Right atrium auricular region (tissue), 2 donors: ENCODE results near the gene TTC7B. TPM values are rescaled to one million over a fixed set of nuclear protein-coding genes. Genes with fewer than 3 reads are reported as not detected.
A peak's percentile ranks its signal among the peaks of the same experiment; 100 is the strongest.

Source experiments
- DNase-seq: peaks from one replicate; pipeline ENCODE4 v3.0.0-alpha.2; 2019; ENCODE audit warnings: low spot score
- H3K27ac ChIP-seq, 2 donors: fragments of 200-600 bp; sonication (generic); 1 replicate in 1 of 2; 2 replicates in 1 of 2; pipeline ENCODE4 v1.5.1; 2016 to 2019
- H3K27me3 ChIP-seq, 2 donors: fragments of 200-600 bp; sonication (generic); one replicate each; pipeline versions ENCODE4 v1.5.1 to v1.6.0; 2017 to 2019
- H3K36me3 ChIP-seq: fragments of 200-600 bp; sonication (generic); one replicate; pipeline ENCODE4 v1.5.1; 2016
- H3K4me1 ChIP-seq, 2 donors: fragments of 200-600 bp; sonication (generic); one replicate each; pipeline versions ENCODE4 v1.5.1 to v1.6.0; 2017 to 2019
- H3K4me3 ChIP-seq, 2 donors: fragments of 200-600 bp; sonication (generic); 1 replicate in 1 of 2; 2 replicates in 1 of 2; pipeline ENCODE4 v1.5.1; 2017 to 2019; ENCODE audit warnings: mild to moderate bottlenecking in 1 of 2, moderate library complexity in 1 of 2
- H3K9me3 ChIP-seq, 2 donors: fragments of 200-600 bp; sonication (generic); one replicate each; pipeline ENCODE4 v1.5.1; 2019
- total RNA-seq, 2 donors: library from RNA; depleted of rRNA; stranded (reverse); fragments of >200 nt; gene quantifications; one replicate each; pipeline ENCODE4 v1.1.0, GENCODE V29; 2016
- TF ChIP-seq, protein P1 (sequence below), 2 donors: fragments of 200-600 bp; sonication (generic); IDR thresholded peaks; one replicate each; pipeline ENCODE4 v1.5.1; 2019; ENCODE audit warnings: antibody characterized with exemption in 2 of 2

TTC7B gene
- total RNA-seq, 2 donors from 2014 or later: 45.5 to 57.3 TPM

DNA sequence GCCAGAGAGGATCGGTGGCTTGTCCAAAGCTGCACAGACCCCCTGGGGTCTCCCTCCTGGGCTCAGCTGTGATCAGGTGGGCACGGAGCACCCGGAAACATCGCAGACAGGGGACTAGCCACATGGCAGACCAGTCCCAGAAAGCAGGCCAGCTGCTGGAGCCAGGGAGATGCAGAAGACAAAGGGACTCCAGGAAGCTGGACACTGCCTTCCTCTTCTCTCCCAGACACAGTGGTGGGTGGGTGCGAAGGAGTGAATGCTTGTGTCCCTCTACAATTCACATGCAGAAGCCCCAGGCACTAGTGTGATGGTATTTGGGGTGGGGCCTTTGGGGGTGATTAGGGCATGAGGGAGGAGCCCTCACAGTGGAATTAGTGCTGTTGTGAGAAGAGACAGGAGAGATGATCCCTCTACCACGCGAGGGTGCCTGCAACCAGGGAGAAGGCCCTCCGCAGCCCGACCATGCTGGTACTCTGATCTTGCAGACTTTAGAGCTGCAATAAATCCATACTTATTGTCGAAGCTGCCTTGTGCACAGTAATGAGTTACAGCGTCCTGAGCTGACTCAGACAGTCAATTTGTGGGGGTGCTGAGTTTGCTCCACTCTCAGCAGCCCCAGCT lies 324.2 kb downstream of the TTC7B start:
- H3K27ac ChIP-seq: no peak overlapping the region
- H3K4me3 ChIP-seq: no peak overlapping the region
- H3K27me3 ChIP-seq: no peaks in the 10 kb centered on the region
- no peaks in the 10 kb centered on the region for H3K36me3 ChIP-seq
- no peaks in the 10 kb centered on the region for H3K9me3 ChIP-seq
- no peak for DNase-seq
- H3K4me1 ChIP-seq: peaks cover 0 to 27% of the 10 kb centered on the region in 2 donors
- TF ChIP-seq, protein P1, sequence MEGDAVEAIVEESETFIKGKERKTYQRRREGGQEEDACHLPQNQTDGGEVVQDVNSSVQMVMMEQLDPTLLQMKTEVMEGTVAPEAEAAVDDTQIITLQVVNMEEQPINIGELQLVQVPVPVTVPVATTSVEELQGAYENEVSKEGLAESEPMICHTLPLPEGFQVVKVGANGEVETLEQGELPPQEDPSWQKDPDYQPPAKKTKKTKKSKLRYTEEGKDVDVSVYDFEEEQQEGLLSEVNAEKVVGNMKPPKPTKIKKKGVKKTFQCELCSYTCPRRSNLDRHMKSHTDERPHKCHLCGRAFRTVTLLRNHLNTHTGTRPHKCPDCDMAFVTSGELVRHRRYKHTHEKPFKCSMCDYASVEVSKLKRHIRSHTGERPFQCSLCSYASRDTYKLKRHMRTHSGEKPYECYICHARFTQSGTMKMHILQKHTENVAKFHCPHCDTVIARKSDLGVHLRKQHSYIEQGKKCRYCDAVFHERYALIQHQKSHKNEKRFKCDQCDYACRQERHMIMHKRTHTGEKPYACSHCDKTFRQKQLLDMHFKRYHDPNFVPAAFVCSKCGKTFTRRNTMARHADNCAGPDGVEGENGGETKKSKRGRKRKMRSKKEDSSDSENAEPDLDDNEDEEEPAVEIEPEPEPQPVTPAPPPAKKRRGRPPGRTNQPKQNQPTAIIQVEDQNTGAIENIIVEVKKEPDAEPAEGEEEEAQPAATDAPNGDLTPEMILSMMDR (IDR thresholded peaks at IDR 0.05): no peak

DNA sequence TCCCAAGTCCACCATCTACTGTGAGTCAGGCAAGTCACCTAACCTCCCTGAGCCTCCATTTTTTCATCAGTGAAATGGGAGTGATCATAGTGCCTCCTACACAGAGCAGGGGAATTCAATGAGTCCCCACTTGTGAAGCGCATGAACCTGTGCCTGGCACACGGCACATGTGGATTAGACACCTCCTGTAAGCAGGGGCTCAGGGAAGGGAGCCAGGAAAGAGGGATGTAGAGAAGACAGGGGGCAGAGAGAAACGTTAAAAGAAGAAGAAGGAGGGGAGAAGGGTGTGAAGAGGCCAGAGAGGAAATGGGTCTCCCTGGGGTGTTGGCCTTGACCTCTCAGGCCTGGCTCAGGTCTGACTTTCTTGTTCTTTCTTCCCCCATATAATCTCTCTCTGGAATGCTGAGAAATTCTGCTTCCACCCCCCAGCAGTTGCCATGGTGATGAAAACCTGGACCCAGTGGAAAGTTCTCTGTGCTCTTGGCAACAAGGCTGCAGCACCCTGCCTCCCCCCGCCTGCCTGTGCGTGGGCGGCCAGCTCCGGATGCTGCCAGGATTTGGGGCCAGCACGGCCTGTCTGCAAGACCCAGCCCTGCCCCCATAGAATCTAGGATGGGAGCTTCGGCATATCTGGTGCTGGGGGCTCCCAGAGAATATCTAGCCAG lies 324.9 kb downstream of the TTC7B start:
- H3K4me3 ChIP-seq: no peak overlapping the region
- no peaks in the 10 kb centered on the region for H3K27me3 ChIP-seq
- H3K9me3 ChIP-seq: no peaks in the 10 kb centered on the region
- peaks cover 0 to 31% of the 10 kb centered on the region in 2 donors for H3K4me1 ChIP-seq
- DNase-seq: peak; percentile 73
- TF ChIP-seq, protein P1 (IDR thresholded peaks at IDR 0.05): no peak
- H3K27ac ChIP-seq: no peak overlapping the region
- no peaks in the 10 kb centered on the region for H3K36me3 ChIP-seq

DNA sequence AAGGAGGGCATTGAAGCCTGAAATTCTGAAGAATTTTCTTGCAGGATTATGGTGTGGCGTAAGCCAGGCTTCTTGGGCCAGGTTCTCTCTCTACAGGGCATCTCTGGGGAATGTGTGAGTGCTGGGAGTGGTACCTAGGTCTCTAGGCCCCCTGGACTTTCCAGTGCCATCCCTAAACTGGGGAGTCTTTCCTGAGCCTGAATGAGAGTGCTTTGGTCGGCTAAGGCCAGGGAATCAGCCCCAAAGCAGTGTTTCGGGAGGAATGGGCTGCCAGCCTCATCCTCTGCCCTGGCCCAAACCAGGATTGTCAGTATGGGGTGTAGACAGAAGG lies 325.5 kb downstream of the TTC7B start:
- Histone ChIP-seq H3K27me3 (no peaks in the 10 kb centered on the region), H3K27ac (no peak overlapping the region)

DNA sequence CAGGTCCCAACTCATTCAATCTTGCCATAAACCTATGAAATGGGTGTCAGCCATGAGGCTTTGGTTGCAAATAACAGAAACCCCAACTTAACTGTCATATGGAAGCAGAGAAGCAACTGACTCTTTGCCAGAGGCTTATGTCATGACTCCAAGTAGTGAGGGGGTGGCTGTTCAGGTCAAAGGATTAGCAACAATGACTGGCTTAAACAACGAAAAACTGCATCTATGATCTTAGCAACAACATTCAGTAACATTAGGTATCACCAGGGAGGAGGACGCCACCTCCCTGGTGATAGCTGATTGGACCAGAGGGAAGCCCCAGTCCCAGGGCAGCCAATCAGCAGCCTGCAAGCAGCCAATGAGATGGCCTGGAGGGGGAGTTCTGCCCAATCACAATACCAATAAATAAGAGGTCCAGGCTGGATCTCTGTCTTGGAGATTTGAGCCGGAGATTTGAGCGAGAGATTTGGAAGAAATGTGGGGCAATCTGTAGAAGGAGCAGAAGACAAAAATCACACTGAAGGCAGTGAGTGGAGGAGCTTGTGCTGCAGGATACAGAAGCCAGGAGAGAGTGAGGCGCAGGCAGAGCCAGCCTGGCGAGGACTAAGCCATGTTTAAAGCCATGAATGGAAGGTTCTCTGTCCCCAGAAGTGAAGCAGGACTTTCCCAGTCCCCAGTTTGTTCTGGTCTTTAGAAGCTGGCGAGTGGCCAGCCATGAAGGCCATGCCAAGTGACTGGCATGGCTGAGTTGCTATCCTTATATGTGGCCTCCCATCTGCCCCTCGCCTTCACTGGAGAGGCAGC lies 326.1 kb downstream of the TTC7B start:
- DNase-seq: no peak
- TF ChIP-seq, protein P1 (IDR thresholded peaks at IDR 0.05): no peak
- Histone ChIP-seq H3K27me3 (no peaks in the 10 kb centered on the region), H3K27ac (no peak overlapping the region), H3K4me3 (no peak overlapping the region), H3K36me3 (no peaks in the 10 kb centered on the region), H3K9me3 (no peaks in the 10 kb centered on the region), H3K4me1 (peaks cover 0 to 31% of the 10 kb centered on the region in 2 donors)

More for the DNA sequence above, 325.5 kb downstream of the TTC7B start:
- Histone ChIP-seq H3K9me3 (no peaks in the 10 kb centered on the region), H3K4me3 (no peak overlapping the region), H3K4me1 (peaks cover 0 to 31% of the 10 kb centered on the region in 2 donors), H3K36me3 (no peaks in the 10 kb centered on the region)
- TF ChIP-seq, protein P1 (IDR thresholded peaks at IDR 0.05): no peak
- no peak for DNase-seq

DNA sequence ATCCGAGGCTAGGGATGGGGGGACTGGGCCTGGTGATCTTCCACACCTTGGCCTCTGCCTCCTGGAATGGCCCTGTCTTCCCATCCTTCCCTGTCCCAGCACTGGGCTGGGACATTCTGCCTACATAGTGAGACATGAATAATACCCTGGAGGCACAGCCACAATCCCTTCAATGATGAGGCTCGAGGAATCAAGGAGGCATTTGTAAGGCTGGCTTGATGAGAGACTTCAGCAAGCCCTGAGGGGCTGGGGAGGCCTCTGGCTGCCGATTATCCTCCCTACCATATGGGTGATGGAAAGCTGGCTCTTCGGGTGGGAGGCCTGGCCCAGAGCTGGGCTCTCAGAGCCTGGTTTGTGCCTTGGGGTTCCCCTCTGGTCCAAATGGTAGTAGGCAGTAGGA lies 326.9 kb downstream of the TTC7B start:
- Histone ChIP-seq H3K4me1 (peaks cover 0 to 31% of the 10 kb centered on the region in 2 donors), H3K36me3 (no peaks in the 10 kb centered on the region), H3K4me3 (no peak overlapping the region), H3K27me3 (no peaks in the 10 kb centered on the region), H3K9me3 (no peaks in the 10 kb centered on the region), H3K27ac (no peak overlapping the region)
- DNase-seq: no peak
- TF ChIP-seq, protein P1 (IDR thresholded peaks at IDR 0.05): no peak
